ENCODE measurements around the gene DEDD2.
A peak's percentile ranks its signal among the peaks of the same experiment; 100 is the strongest.

The DEDD2 gene

GRCh38 chr19:42207767-42208271 is 9.7 kb downstream of the DEDD2 start:
- no peak overlapping the region for H3K4me3 ChIP-seq (replicated peaks; ENCODE audit: insufficient read depth, low read length)
- H3K27me3 ChIP-seq (ENCODE audit: insufficient read depth, poor library complexity, severe bottlenecking): no peaks in the 10 kb centered on the region
- TF ChIP-seq REST (IDR thresholded peaks at IDR 0.05; ENCODE audit: insufficient replicate concordance, low read depth) (no peak), SPI1 (IDR thresholded peaks at IDR 0.05; ENCODE audit: borderline replicate concordance, low read depth) (no peak; the same call in 1 of the 2 replicates), POLR2AphosphoS5 (IDR thresholded peaks at IDR 0.05; ENCODE audit: low read depth) (no peak), CTCF (IDR thresholded peaks at IDR 0.05; ENCODE audit: insufficient read depth, low read length) (no peak)
- DNase-seq (ENCODE audit: low read depth in 1 of 2, low spot score in 1 of 2): peak in 1 of 2 experiments; percentile 67
- H3K27ac ChIP-seq (replicated peaks): peak overlapping the region; percentile 57

- no peak for DNase-seq (ENCODE audit: low read depth in 1 of 2, low spot score in 1 of 2)
Measured at GRCh38 chr19:42206871-42207755, 10.4 kb downstream of the DEDD2 start.

More at GRCh38 chr19:42206871-42207755, 10.4 kb downstream of the DEDD2 start:
- peak overlapping the region; percentile 57 for H3K27ac ChIP-seq (replicated peaks)
- H3K4me3 ChIP-seq (replicated peaks; ENCODE audit: insufficient read depth, low read length): no peak overlapping the region
- H3K27me3 ChIP-seq (ENCODE audit: insufficient read depth, poor library complexity, severe bottlenecking): no peaks in the 10 kb centered on the region
- no peak for TF ChIP-seq REST (IDR thresholded peaks at IDR 0.05; ENCODE audit: insufficient replicate concordance, low read depth)
- no peak for TF ChIP-seq SPI1 (IDR thresholded peaks at IDR 0.05; ENCODE audit: borderline replicate concordance, low read depth)
- no peak for TF ChIP-seq POLR2AphosphoS5 (IDR thresholded peaks at IDR 0.05; ENCODE audit: low read depth)
- no peak for TF ChIP-seq CTCF (IDR thresholded peaks at IDR 0.05; ENCODE audit: insufficient read depth, low read length)
- TF ChIP-seq GABPA (IDR thresholded peaks at IDR 0.05; ENCODE audit: low read depth): no peak

Data from HL-60 (cell line).